GM19351 (cell line): ENCODE results near the gene COPB2.

Experiments
- ATAC-seq: cut with Tn5 transposase; IDR thresholded peaks from one replicate; pipeline ENCODE4 v1.9.1; 2021; ENCODE audit warnings: mild to moderate bottlenecking, moderate library complexity; ENCODE audit not compliant: unreplicated experiment

COPB2 gene

DNA sequence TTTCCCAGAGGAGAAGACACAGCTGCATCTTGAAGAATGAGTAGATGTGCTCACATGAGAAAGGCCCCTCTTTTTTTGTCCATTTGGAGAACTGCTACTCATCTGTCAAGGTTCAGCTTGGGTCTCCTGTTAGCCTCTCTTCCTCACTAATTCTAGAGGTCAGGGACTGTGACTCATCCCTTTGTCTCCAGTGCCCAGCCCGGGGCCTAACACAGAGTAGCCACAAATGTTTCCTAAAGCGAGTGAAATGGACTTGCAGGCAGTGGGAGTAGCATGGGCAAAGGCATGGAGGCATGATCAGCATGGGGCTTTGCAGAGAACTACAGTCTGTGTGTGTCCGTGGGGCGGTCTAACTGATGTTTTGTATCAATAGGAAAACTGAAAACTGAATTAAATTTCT is 79.6 kb downstream of the COPB2 start:
- ATAC-seq = no peak

DNA sequence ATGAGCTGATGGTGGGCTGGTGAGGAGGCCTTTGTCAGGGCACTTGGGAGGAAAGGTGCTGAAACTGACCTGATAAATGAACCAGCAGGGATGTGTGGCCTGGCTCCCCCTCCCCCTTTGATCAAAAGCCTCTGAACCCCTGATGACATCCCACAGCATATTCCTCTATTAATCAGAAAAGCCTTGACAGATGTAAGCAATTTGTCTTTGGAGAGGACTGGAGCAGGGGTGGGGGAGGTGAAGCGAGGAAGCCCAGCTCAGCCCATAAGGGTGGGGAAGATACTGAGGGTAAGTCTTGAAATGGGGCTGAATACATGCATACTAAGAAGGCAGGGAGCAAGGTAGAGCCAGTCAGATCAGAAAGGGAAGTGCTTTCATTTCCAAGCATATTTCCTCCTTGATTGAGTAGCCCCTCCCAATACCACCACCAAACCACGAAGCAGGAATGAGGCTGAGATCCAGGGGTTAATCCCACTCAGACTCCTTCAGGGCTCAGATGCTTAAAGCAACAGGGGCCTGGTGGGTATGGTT is 80.3 kb downstream of the COPB2 start:
- no peak for ATAC-seq

DNA sequence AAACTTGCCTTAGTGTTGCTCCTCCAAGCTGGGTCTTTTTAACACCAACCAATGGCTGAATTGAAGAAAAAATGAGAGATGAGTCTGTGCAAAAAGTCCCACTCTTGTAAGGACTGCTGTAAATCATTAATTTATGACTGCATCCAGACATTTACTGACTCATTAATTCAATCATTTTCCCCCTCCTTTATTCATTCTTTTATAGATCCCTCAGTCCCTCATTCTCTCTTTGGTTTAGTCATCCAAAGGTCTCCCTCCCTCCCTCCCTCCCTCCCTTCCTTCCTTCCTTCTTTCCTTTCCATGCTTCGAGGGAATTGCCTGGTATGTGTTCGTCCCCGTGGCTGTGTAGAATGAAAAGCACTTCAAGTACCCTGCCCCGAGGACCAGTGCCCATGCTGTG is 80.9 kb downstream of the COPB2 start:
- ATAC-seq = no peak

DNA sequence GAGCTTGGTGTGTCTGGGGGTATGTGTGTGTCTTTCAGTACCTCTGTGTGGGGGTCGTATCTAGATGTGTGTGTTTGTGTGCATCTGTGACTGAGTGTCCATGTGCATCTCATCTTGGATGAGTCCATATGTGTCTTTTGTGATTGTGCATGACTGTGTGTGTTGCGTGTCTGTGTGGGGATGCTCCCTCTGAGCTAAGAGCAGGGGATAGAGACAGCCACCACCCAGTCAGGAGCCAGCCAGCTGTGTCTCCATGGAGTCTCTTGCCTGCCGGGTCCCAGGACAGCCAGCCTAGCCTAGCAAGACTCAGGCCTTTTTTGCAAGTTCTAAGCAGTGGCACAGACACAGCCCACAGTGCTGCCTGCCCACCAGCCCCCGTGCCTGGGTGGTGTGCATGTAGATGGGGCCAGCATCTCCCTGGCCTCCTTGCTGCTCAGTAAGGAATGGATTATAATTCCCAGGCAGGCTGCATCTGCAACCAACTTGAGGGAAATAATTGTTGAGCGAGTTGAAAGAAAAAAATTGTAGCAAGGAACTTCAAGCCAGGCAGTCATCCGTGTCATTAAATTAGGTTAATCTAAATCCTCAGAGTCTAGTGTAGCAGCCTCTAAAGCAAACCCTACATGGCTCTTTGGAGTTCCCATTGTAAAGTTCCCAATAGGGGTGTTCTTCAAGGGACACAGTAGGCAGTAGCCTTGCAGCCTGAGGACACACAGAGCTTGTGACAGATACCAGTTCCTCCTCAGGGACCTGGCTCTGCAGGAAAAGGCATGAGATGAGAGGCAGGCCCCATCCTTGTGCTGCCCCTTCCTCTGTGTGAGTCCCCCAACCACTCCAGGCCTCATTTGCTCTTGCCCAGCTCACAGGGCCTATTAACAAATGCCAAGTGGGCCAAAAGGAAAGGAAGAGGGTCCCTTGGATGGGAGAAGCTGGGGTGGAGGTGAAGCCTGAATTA is 81.6 kb downstream of the COPB2 start:
- no peak for ATAC-seq
